Measurements from ENCODE around the gene TSC2. TPM values are rescaled to one million over a fixed set of nuclear protein-coding genes. Genes with fewer than 3 reads are reported as not detected.

The TSC2 gene
- total and polyA plus RNA-seq, 9 of the 15 experiments (the other 6 are each of a cell fraction or from before 2014, with no cell fraction given) = 1.3 to 68.1 (median 16.6) TPM

DNA sequence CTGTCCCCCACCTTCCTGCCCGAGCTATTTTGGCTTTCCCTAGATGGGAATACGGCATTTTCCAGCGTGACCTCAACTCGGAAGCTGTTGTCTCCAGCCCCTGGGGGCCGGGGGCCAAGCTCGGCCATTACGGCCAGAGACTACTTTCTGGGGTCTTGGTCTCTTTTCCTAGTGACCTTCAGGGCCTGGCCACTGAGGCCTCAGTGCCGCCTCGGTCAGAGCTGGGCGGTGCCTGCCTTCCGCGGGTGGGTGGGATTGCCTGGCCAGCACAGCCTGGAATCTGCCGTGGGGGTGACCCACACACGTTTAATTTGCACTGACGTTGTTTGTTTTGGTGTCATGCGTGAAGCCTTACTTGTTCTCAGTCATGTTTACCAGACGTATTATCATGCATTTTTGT, 29.2 kb downstream of the TSC2 start:
- no peak for DNase-seq (ENCODE audit: extremely low read depth in 1 of 4, low spot score in 3 of 4)
- Histone ChIP-seq H3K27ac (ENCODE audit: extremely low read depth, low read depth, low read length) (no peak overlapping the region), H4K20me1 (replicated peaks; ENCODE audit: control insufficient read depth, insufficient read depth, low read length) (no peaks in the 10 kb centered on the region), H3K27me3 (ENCODE audit: control insufficient read depth in 2 of 2, insufficient read depth in 2 of 2, low read length in 2 of 2) (no peaks in the 10 kb centered on the region), H3K9me1 (ENCODE audit: control insufficient read depth, insufficient read depth, low read length) (no peaks in the 10 kb centered on the region), H3K4me3 (no peak overlapping the region), H3K9ac (ENCODE audit: insufficient read depth in 1 of 2, low read depth in 2 of 2, low read length in 2 of 2) (no peak overlapping the region; a peak in 1 of 4 replicates), H2AFZ (ENCODE audit: low read depth, low read length) (no peak overlapping the region), H3K9me3 (replicated peaks; ENCODE audit: control insufficient read depth, insufficient read depth, low read depth, low read length) (no peaks in the 10 kb centered on the region), H3K4me2 (ENCODE audit: insufficient read depth, low read length) (no peak overlapping the region), H3K79me2 (ENCODE audit: control insufficient read depth, insufficient read depth, low read length) (no peaks in the 10 kb centered on the region), H3K4me1 (replicated peaks in 1 of 2; ENCODE audit: control insufficient read depth in 2 of 2, insufficient read depth in 2 of 2, low read length in 2 of 2) (peaks cover 0 to 18% of the 10 kb centered on the region in 2 experiments; a peak in 2 of 5 replicates), H3K36me3 (ENCODE audit: control insufficient read depth, insufficient read depth, low read length) (peaks cover 54% of the 10 kb centered on the region; the same call in 1 of the 3 replicates)
- ATAC-seq = no peak
- CTCF ChIA-PET (ENCODE audit: low intra/inter-chr PET ratio) = no interaction called here
- POLR2A ChIA-PET = no interaction called here
- intact Hi-C loops (cut with micrococcal nuclease) (no loop called here), in situ Hi-C loops (cut with MboI) (no loop called here)
- TF ChIP-seq KLF1 (tag; IDR thresholded peaks at IDR 0.05) (no peak), ZNF224 (CRISPR knock-in tag; IDR thresholded peaks at IDR 0.05) (no peak), XRCC4 (IDR thresholded peaks at IDR 0.05; ENCODE audit: extremely low read depth, insufficient read depth, insufficient read length) (no peak), HOXB6 (CRISPR knock-in tag; IDR thresholded peaks at IDR 0.05; ENCODE audit: borderline replicate concordance) (no peak), ZNF668 (CRISPR knock-in tag; IDR thresholded peaks at IDR 0.05) (no peak), HDAC3 (IDR thresholded peaks at IDR 0.05; ENCODE audit: borderline replicate concordance, partially characterized antibody) (no peak), RAD21 (CRISPR knock-in tag; conservative IDR thresholded peaks at IDR 0.05 in 1 of 2, IDR thresholded peaks at IDR 0.05 in 1 of 2) (no peak), GABPB1 (CRISPR knock-in tag; IDR thresholded peaks at IDR 0.05) (no peak), ZNF274 (IDR thresholded peaks at IDR 0.05; ENCODE audit: borderline replicate concordance, low read depth, low read length) (no peak), ZNF347 (CRISPR knock-in tag; IDR thresholded peaks at IDR 0.05; ENCODE audit: low read depth) (no peak), KLF16 (IDR thresholded peaks at IDR 0.05) (no peak), ZNF695 (CRISPR knock-in tag; IDR thresholded peaks at IDR 0.05) (no peak), TBP (optimal IDR thresholded peaks at IDR 0.05; ENCODE audit: low read depth, low read length) (no peak), ZKSCAN1 (IDR thresholded peaks at IDR 0.05; ENCODE audit: low read depth, low read length) (no peak), ZNF408 (CRISPR knock-in tag; IDR thresholded peaks at IDR 0.05; ENCODE audit: low read depth) (no peak)
- TF ChIP-seq, protein P1, sequence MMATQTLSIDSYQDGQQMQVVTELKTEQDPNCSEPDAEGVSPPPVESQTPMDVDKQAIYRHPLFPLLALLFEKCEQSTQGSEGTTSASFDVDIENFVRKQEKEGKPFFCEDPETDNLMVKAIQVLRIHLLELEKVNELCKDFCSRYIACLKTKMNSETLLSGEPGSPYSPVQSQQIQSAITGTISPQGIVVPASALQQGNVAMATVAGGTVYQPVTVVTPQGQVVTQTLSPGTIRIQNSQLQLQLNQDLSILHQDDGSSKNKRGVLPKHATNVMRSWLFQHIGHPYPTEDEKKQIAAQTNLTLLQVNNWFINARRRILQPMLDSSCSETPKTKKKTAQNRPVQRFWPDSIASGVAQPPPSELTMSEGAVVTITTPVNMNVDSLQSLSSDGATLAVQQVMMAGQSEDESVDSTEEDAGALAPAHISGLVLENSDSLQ (IDR thresholded peaks at IDR 0.05) = no peak
- TF ChIP-seq, protein P2, sequence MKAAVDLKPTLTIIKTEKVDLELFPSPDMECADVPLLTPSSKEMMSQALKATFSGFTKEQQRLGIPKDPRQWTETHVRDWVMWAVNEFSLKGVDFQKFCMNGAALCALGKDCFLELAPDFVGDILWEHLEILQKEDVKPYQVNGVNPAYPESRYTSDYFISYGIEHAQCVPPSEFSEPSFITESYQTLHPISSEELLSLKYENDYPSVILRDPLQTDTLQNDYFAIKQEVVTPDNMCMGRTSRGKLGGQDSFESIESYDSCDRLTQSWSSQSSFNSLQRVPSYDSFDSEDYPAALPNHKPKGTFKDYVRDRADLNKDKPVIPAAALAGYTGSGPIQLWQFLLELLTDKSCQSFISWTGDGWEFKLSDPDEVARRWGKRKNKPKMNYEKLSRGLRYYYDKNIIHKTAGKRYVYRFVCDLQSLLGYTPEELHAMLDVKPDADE (conservative IDR thresholded peaks at IDR 0.05; ENCODE audit: control insufficient read depth, low read depth, low read length) = no peak
- no peak for FAIRE-seq
- no TSS peak for BruUV-seq (replicated peaks)
- WGBS (ENCODE audit: insufficient coverage, low coverage, missing lambda C conversion rate) = 85% methylated on average over 17 of the region's 17 CpGs

Data from K562 (cell line).